Raji (cell line): ENCODE measurements around the gene SGIP1.

Source experiments
- POLR2A ChIP-seq: IDR thresholded peaks from 2 replicates; pipeline ENCODE4 v1.6.1; 2011; ENCODE audit warnings: low read depth, low read length, control low read depth; ENCODE audit not compliant: insufficient read depth

The SGIP1 gene

GRCh38 chr1:66605419-66605997 lies 71.6 kb downstream of the SGIP1 start:
- no peak for TF ChIP-seq POLR2A

- no peak for TF ChIP-seq POLR2A
These were observed 72.6 kb downstream of the SGIP1 start for GRCh38 chr1:66606362-66607065.

- no peak for TF ChIP-seq POLR2A
These were observed 73.5 kb downstream of the SGIP1 start for GRCh38 chr1:66607458-66607857.

GRCh38 chr1:66613187-66613586 lies 79.2 kb downstream of the SGIP1 start:
- no peak for TF ChIP-seq POLR2A

GRCh38 chr1:66617362-66618184 lies 83.6 kb downstream of the SGIP1 start:
- TF ChIP-seq POLR2A, result no peak

GRCh38 chr1:66618390-66618789 lies 84.4 kb downstream of the SGIP1 start:
- no peak for TF ChIP-seq POLR2A

GRCh38 chr1:66623812-66624211 lies 89.9 kb downstream of the SGIP1 start:
- TF ChIP-seq POLR2A, result no peak

- TF ChIP-seq POLR2A, result no peak
These were observed 90.6 kb downstream of the SGIP1 start for GRCh38 chr1:66624412-66625060.

GRCh38 chr1:66626261-66626660 lies 92.3 kb downstream of the SGIP1 start:
- no peak for TF ChIP-seq POLR2A

GRCh38 chr1:66628926-66629325 lies 95.0 kb downstream of the SGIP1 start:
- TF ChIP-seq POLR2A, result no peak

- TF ChIP-seq POLR2A, result no peak
These were observed 99.2 kb downstream of the SGIP1 start for GRCh38 chr1:66633159-66633558.

- TF ChIP-seq POLR2A, result no peak
These were observed 103.2 kb downstream of the SGIP1 start for GRCh38 chr1:66637146-66637545.

- TF ChIP-seq POLR2A, result no peak
These were observed 108.0 kb downstream of the SGIP1 start for GRCh38 chr1:66641891-66642473.

- no peak for TF ChIP-seq POLR2A
These were observed 109.0 kb downstream of the SGIP1 start for GRCh38 chr1:66642992-66643391.

GRCh38 chr1:66644331-66644730 lies 110.4 kb downstream of the SGIP1 start:
- no peak for TF ChIP-seq POLR2A

- no peak for TF ChIP-seq POLR2A
These were observed 115.1 kb downstream of the SGIP1 start for GRCh38 chr1:66648901-66649595.
